CD4-positive, alpha-beta T cell treated with Interleukin-17A for 1 hour (primary cell): ENCODE measurements around the gene MAP2K2.
"Not testable (repeated sequence)": the region's sequence is repeated elsewhere in the genome, so short reads cannot be mapped to it uniquely, and the experiment has no call there.

Experiments used
- DNase-seq: peaks from one replicate; pipeline ENCODE4 v3.0.0-alpha.2; 2020

MAP2K2 gene

GRCh38 chr19:4123615-4124568 is at the start of gene MAP2K2:
MAP2K2 (minus strand) TSS chr19:4124122; CDS start chr19:4123875, 247 bp downstream.
- peak; percentile 95 for DNase-seq

GRCh38 chr19:4172861-4173473 is 49.0 kb upstream of the MAP2K2 start:
- DNase-seq: peak; percentile 62

- DNase-seq: no peak
These were observed 47.8 kb upstream of the MAP2K2 start for GRCh38 chr19:4171676-4172075.

- no peak for DNase-seq
These were observed 40.3 kb upstream of the MAP2K2 start for GRCh38 chr19:4164262-4164661.

GRCh38 chr19:4161415-4162077 is 37.6 kb upstream of the MAP2K2 start:
- no peak for DNase-seq

- DNase-seq: not testable (repeated sequence)
These were observed 34.0 kb upstream of the MAP2K2 start for GRCh38 chr19:4157971-4158370.

GRCh38 chr19:4157164-4157563 is 33.2 kb upstream of the MAP2K2 start:
- DNase-seq: no peak

GRCh38 chr19:4154571-4155312 is 30.8 kb upstream of the MAP2K2 start:
- DNase-seq: no peak

GRCh38 chr19:4152241-4152998 is 28.5 kb upstream of the MAP2K2 start:
- DNase-seq: no peak

GRCh38 chr19:4151623-4152022 is 27.7 kb upstream of the MAP2K2 start:
- DNase-seq: no peak

- no peak for DNase-seq
These were observed 25.8 kb upstream of the MAP2K2 start for GRCh38 chr19:4149518-4150288.

- DNase-seq: no peak
These were observed 20.8 kb upstream of the MAP2K2 start for GRCh38 chr19:4144666-4145249.

GRCh38 chr19:4142916-4143315 is 19.0 kb upstream of the MAP2K2 start:
- not testable (repeated sequence) for DNase-seq

GRCh38 chr19:4140237-4140711 is 16.4 kb upstream of the MAP2K2 start:
- DNase-seq: peak; percentile 54

GRCh38 chr19:4139614-4140236 is 15.8 kb upstream of the MAP2K2 start:
- peak; percentile 86 for DNase-seq

- DNase-seq: no peak
These were observed 14.5 kb upstream of the MAP2K2 start for GRCh38 chr19:4138445-4138844.

GRCh38 chr19:4136680-4137088 is 12.8 kb upstream of the MAP2K2 start:
- no peak for DNase-seq

- DNase-seq: not testable (repeated sequence)
These were observed 11.5 kb upstream of the MAP2K2 start for GRCh38 chr19:4135386-4135785.

GRCh38 chr19:4134351-4134750 is 10.4 kb upstream of the MAP2K2 start:
- no peak for DNase-seq
